GM21717 (cell line): ENCODE data around the gene TMEM74B.

ENCODE experiments used
- ATAC-seq: cut with Tn5 transposase; IDR thresholded peaks from one replicate; pipeline ENCODE4 v1.9.1; 2021; ENCODE audit warnings: mild to moderate bottlenecking, moderate library complexity; ENCODE audit not compliant: unreplicated experiment

The TMEM74B gene

GRCh38 chr20:1183153-1183552 is 1.6 kb downstream of the TMEM74B start:
- no peak for ATAC-seq

- no peak for ATAC-seq
Measured at GRCh38 chr20:1182106-1182505, 2.7 kb downstream of the TMEM74B start.

- ATAC-seq: no peak
Measured at GRCh38 chr20:1180949-1181348, 3.8 kb downstream of the TMEM74B start.

GRCh38 chr20:1178623-1179022 is 6.2 kb downstream of the TMEM74B start:
- ATAC-seq: no peak

- ATAC-seq: no peak
Measured at GRCh38 chr20:1178103-1178502, 6.7 kb downstream of the TMEM74B start.

- no peak for ATAC-seq
Measured at GRCh38 chr20:1177680-1178079, 7.1 kb downstream of the TMEM74B start.

- ATAC-seq: no peak
Measured at GRCh38 chr20:1174787-1175186, 10.0 kb downstream of the TMEM74B start.

- ATAC-seq: no peak
Measured at GRCh38 chr20:1173698-1174097, 11.1 kb downstream of the TMEM74B start.

GRCh38 chr20:1171461-1172093 is 13.2 kb downstream of the TMEM74B start:
- ATAC-seq: no peak

- no peak for ATAC-seq
Measured at GRCh38 chr20:1169224-1169623, 15.6 kb downstream of the TMEM74B start.

GRCh38 chr20:1166948-1167720 is 17.6 kb downstream of the TMEM74B start:
- no peak for ATAC-seq

- no peak for ATAC-seq
Measured at GRCh38 chr20:1165941-1166340, 18.8 kb downstream of the TMEM74B start.

- no peak for ATAC-seq
Measured at GRCh38 chr20:1165521-1165920, 19.3 kb downstream of the TMEM74B start.

- no peak for ATAC-seq
Measured at GRCh38 chr20:1164871-1165270, 19.9 kb downstream of the TMEM74B start.

- ATAC-seq: no peak
Measured at GRCh38 chr20:1163653-1164052, 21.1 kb downstream of the TMEM74B start.

- no peak for ATAC-seq
Measured at GRCh38 chr20:1163105-1163504, 21.7 kb downstream of the TMEM74B start.

- no peak for ATAC-seq
Measured at GRCh38 chr20:1160991-1161390, 23.8 kb downstream of the TMEM74B start.

- ATAC-seq: no peak
Measured at GRCh38 chr20:1160496-1160895, 24.3 kb downstream of the TMEM74B start.

GRCh38 chr20:1155342-1155741 is 29.4 kb downstream of the TMEM74B start:
- ATAC-seq: no peak

GRCh38 chr20:1154691-1155090 is 30.1 kb downstream of the TMEM74B start:
- no peak for ATAC-seq

GRCh38 chr20:1154226-1154625 is 30.6 kb downstream of the TMEM74B start:
- ATAC-seq: no peak

GRCh38 chr20:1150968-1151367 is 33.8 kb downstream of the TMEM74B start:
- no peak for ATAC-seq

GRCh38 chr20:1150218-1150617 is 34.6 kb downstream of the TMEM74B start:
- no peak for ATAC-seq
